PC-9 (cell line): Measurements from ENCODE around the gene GMDS. TPM values are rescaled to one million over a fixed set of nuclear protein-coding genes. Genes with fewer than 3 reads are reported as not detected.

ENCODE experiments used
- BruUV-seq: library from RNA; stranded (reverse); fragments of 400-500 nt; replicated peaks from 2 replicates; lab custom pipeline; 2021; lab: Mats Ljungman, UMichigan
- CTCF ChIA-PET: fragments of 300-600 bp; sonication (Branson Sonifier 250); formaldehyde crosslinking; loops from one replicate; lab custom pipeline; 2022; ENCODE audit warnings: antibody characterized with exemption; lab: Charles Lee
- POLR2A ChIA-PET: fragments of 300-600 bp; sonication (Branson Sonifier 250); formaldehyde crosslinking; loops from one replicate; lab custom pipeline; 2022; ENCODE audit warnings: antibody characterized with exemption; ENCODE audit not compliant: unreplicated experiment; lab: Charles Lee
- DNase-seq, 2 experiments: peaks; one replicate each; pipeline versions ENCODE4 v3.0.0 to v3.0.0-alpha.2; 2015 to 2022; ENCODE audit warnings: mixed read lengths in 1 of 2
- H2AFZ ChIP-seq: fragments of 200-600 bp; sonication (generic); 2 replicates; pipeline ENCODE4 v1.8.1; 2017; ENCODE audit warnings: antibody characterized with exemption
- H3F3A ChIP-seq: fragments of 200-600 bp; sonication (generic); 2 replicates; pipeline ENCODE4 v1.8.1; 2017; ENCODE audit warnings: antibody characterized with exemption, mild to moderate bottlenecking, low read depth; ENCODE audit not compliant: insufficient read depth
- H3K27ac ChIP-seq: fragments of 200-600 bp; sonication (generic); 2 replicates; pipeline ENCODE4 v1.6.1; 2016; ENCODE audit warnings: mixed run types
- H3K27me3 ChIP-seq: fragments of 200-600 bp; sonication (generic); 2 replicates; pipeline ENCODE4 v1.6.1; 2016; ENCODE audit warnings: low read depth, mixed run types; ENCODE audit not compliant: insufficient read depth
- H3K36me3 ChIP-seq: fragments of 200-600 bp; sonication (generic); 2 replicates; pipeline ENCODE4 v1.6.1; 2016; ENCODE audit warnings: low read depth, mixed run types
- H3K4me1 ChIP-seq: fragments of 200-600 bp; sonication (generic); replicated peaks from 2 replicates; pipeline ENCODE4 v1.6.1; 2016; ENCODE audit warnings: mixed run types; ENCODE audit not compliant: insufficient read depth
- H3K4me2 ChIP-seq: fragments of 200-600 bp; sonication (generic); 2 replicates; pipeline ENCODE4 v1.6.1; 2017; ENCODE audit warnings: mixed run types
- H3K4me3 ChIP-seq: fragments of 200-600 bp; sonication (generic); 2 replicates; pipeline ENCODE4 v1.6.1; 2016; ENCODE audit warnings: mixed run types
- H3K79me2 ChIP-seq: fragments of 200-600 bp; sonication (generic); 2 replicates; pipeline ENCODE4 v1.6.1; 2017; ENCODE audit warnings: low read depth, mixed run types
- H3K9me2 ChIP-seq: fragments of 200-600 bp; sonication (generic); 2 replicates; pipeline ENCODE4 v1.8.1; 2017; ENCODE audit warnings: mild to moderate bottlenecking; ENCODE audit not compliant: insufficient read depth
- H3K9me3 ChIP-seq: fragments of 200-600 bp; sonication (generic); 2 replicates; pipeline ENCODE4 v1.8.1; 2016; ENCODE audit warnings: low read depth; ENCODE audit not compliant: insufficient read depth
- H4K20me1 ChIP-seq: fragments of 200-600 bp; sonication (generic); 2 replicates; pipeline ENCODE4 v1.8.1; 2017; ENCODE audit not compliant: insufficient read depth
- CTCF ChIP-seq: fragments of 200-600 bp; sonication (generic); conservative IDR thresholded peaks from 2 replicates; pipeline ENCODE4 v1.6.1; 2017; ENCODE audit warnings: mixed run types, antibody characterized with exemption, mild to moderate bottlenecking, moderate library complexity
- EZH2 ChIP-seq: fragments of 200-600 bp; sonication (generic); IDR thresholded peaks from 2 replicates; pipeline ENCODE4 v1.8.0; 2017; ENCODE audit warnings: antibody characterized with exemption, low read depth
- intact Hi-C: fragments of 100-400 bp; cut with micrococcal nuclease; formaldehyde crosslinking; loops from one replicate; pipeline ENCODE4 v1.10.0; 2022; ENCODE audit not compliant: unreplicated experiment
- total RNA-seq: library from RNA; stranded (reverse); gene quantifications from 2 replicates; pipeline ENCODE4 v1.2.3, GENCODE V29; 2021

GMDS gene
- total RNA-seq, 1 experiment from 2014 or later: 30.1 TPM

- TF ChIP-seq CTCF (no peak), EZH2 (no peak)
- intact Hi-C loops: no loop called here
- Histone ChIP-seq H3K4me1 (no peaks in the 10 kb centered on the region), H3K4me2 (no peak overlapping the region), H3K4me3 (no peak overlapping the region), H4K20me1 (no peaks in the 10 kb centered on the region), H3F3A (no peaks in the 10 kb centered on the region), H3K9me2 (no peaks in the 10 kb centered on the region), H3K27me3 (no peaks in the 10 kb centered on the region), H3K79me2 (no peaks in the 10 kb centered on the region), H2AFZ (no peak overlapping the region), H3K9me3 (no peaks in the 10 kb centered on the region), H3K27ac (no peak overlapping the region), H3K36me3 (no peaks in the 10 kb centered on the region)
- ChIA-PET CTCF (no interaction called here), POLR2A (interaction anchor here (0.7 kb wide), 1 partner anchor 482 kb away, joined by 7 read pairs; no protein-coding TSS in a partner anchor)
- no TSS peak for BruUV-seq
- no peak for DNase-seq
Measured at GRCh38 chr6:1777921-1778685, 467.3 kb downstream of the GMDS start.

DNA sequence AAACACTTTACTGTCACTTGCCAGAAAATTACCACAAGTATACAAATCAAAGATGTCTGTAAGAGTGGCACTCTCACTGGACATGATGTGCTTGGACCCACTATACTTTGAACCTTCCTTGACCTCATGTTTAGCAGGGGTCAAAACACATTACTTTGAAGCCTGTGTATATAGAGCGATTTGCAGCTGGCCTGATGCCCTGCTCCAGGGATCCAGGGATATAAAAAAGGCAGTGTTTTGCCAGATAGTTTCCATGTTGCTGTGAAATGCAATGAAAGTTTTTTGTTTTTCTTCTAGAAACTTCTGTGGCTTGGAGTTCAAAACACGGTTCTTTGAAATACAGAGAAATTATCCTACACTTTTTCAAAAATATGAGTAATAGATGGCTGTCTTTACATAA is 470.0 kb downstream of the GMDS start:
- no peak overlapping the region for H3K4me3 ChIP-seq
- no peaks in the 10 kb centered on the region for H3K9me2 ChIP-seq
- POLR2A ChIA-PET: no interaction called here
- intact Hi-C loops: no loop called here
- H2AFZ ChIP-seq: no peak overlapping the region
- no peaks in the 10 kb centered on the region for H3K36me3 ChIP-seq
- H3F3A ChIP-seq: no peaks in the 10 kb centered on the region
- no peaks in the 10 kb centered on the region for H3K9me3 ChIP-seq
- no peaks in the 10 kb centered on the region for H3K27me3 ChIP-seq
- H3K27ac ChIP-seq: no peak overlapping the region
- H3K79me2 ChIP-seq: no peaks in the 10 kb centered on the region
- no peak for DNase-seq
- no peak for TF ChIP-seq CTCF
- no peak for TF ChIP-seq EZH2
- CTCF ChIA-PET: no interaction called here
- H3K4me2 ChIP-seq: no peak overlapping the region
- no peaks in the 10 kb centered on the region for H3K4me1 ChIP-seq
- BruUV-seq: no TSS peak
- no peaks in the 10 kb centered on the region for H4K20me1 ChIP-seq

DNA sequence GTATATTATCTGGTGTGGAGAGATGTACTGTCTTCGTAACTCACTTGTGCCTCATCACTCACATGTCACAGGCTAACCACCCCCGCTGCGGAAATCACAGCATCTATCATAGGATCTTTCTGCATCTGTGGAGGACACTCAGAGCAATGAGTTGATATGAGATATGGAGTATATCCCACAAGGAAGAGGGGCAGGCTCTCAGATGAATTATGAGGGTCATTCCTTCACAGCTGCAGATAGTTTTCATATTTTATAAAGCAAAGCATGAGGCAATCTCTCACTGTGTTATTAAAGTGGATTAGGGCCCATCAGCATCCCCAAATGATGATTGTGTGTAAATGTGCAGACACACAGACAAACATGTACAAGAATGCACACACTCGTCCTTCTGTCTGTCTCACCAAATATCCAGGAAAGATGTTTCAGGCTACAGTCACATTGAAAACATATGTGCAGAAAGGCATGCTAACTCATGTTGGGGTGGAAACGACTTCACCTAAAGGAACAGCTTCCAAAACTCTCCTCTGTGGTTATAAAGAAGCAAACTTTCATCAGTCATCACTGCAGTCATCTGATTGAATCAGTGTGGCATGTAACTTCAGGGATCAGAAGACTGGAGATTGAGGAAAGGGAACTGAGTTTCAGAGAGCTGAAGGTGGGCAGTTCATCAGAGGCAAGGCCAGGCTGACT is 471.0 kb downstream of the GMDS start:
- intact Hi-C loops: no loop called here
- no peak overlapping the region for H3K4me2 ChIP-seq
- H3K79me2 ChIP-seq: no peaks in the 10 kb centered on the region
- no peaks in the 10 kb centered on the region for H3K27me3 ChIP-seq
- H3K4me1 ChIP-seq: no peaks in the 10 kb centered on the region
- H4K20me1 ChIP-seq: no peaks in the 10 kb centered on the region
- DNase-seq: no peak
- H3K9me2 ChIP-seq: no peaks in the 10 kb centered on the region
- BruUV-seq: no TSS peak
- H3K9me3 ChIP-seq: no peaks in the 10 kb centered on the region
- no peak overlapping the region for H3K4me3 ChIP-seq
- CTCF ChIA-PET: no interaction called here
- H3K36me3 ChIP-seq: no peaks in the 10 kb centered on the region
- no peak overlapping the region for H3K27ac ChIP-seq
- H2AFZ ChIP-seq: no peak overlapping the region
- POLR2A ChIA-PET: no interaction called here
- no peaks in the 10 kb centered on the region for H3F3A ChIP-seq
- TF ChIP-seq EZH2: no peak
- TF ChIP-seq CTCF: no peak
